Measurements from ENCODE around the gene PEAK3. TPM values are rescaled to one million over a fixed set of nuclear protein-coding genes. Genes with fewer than 3 reads are reported as not detected.
"Not testable (repeated sequence)": the region's sequence is repeated elsewhere in the genome, so short reads cannot be mapped to it uniquely, and the experiment has no call there.

Gene PEAK3
- total RNA-seq, 1 experiment from 2014 or later: 0.35 TPM

GRCh38 chr19:2289714-2290435, 7.9 kb upstream of the PEAK3 start:
- DNase-seq (ENCODE audit: low read depth): no peak

- no peak for DNase-seq (ENCODE audit: low read depth)
Observed at GRCh38 chr19:2288818-2289713, 7.1 kb upstream of the PEAK3 start.

- DNase-seq (ENCODE audit: low read depth): no peak
Observed at GRCh38 chr19:2288338-2288817, 6.4 kb upstream of the PEAK3 start.

- no peak for DNase-seq (ENCODE audit: low read depth)
Observed at GRCh38 chr19:2287585-2288337, 5.8 kb upstream of the PEAK3 start.

GRCh38 chr19:2286402-2287140, 4.6 kb upstream of the PEAK3 start:
- no peak for DNase-seq (ENCODE audit: low read depth)

- no peak for DNase-seq (ENCODE audit: low read depth)
Observed at GRCh38 chr19:2283835-2284507, 2.0 kb upstream of the PEAK3 start.

GRCh38 chr19:2282862-2283237, 875 bp upstream of the PEAK3 start:
- no peak for DNase-seq (ENCODE audit: low read depth)

- not testable (repeated sequence) for DNase-seq (ENCODE audit: low read depth)
Observed at GRCh38 chr19:2281265-2282061, 512 bp downstream of the PEAK3 start.

GRCh38 chr19:2280633-2281264, 1.2 kb downstream of the PEAK3 start:
- no peak for DNase-seq (ENCODE audit: low read depth)

- no peak for DNase-seq (ENCODE audit: low read depth)
Observed at GRCh38 chr19:2278459-2279158, 3.4 kb downstream of the PEAK3 start.

- no peak for DNase-seq (ENCODE audit: low read depth)
Observed at GRCh38 chr19:2277138-2277537, 4.8 kb downstream of the PEAK3 start.

GRCh38 chr19:2276429-2276986, 5.5 kb downstream of the PEAK3 start:
- no peak for DNase-seq (ENCODE audit: low read depth)

- no peak for DNase-seq (ENCODE audit: low read depth)
Observed at GRCh38 chr19:2275588-2276428, 6.2 kb downstream of the PEAK3 start.

- DNase-seq (ENCODE audit: low read depth): peak; percentile 67
Observed at GRCh38 chr19:2274931-2275535, 6.9 kb downstream of the PEAK3 start.

- DNase-seq (ENCODE audit: low read depth): no peak
Observed at GRCh38 chr19:2274185-2274711, 7.7 kb downstream of the PEAK3 start.

Measured in HT1080 (cell line).